Caco-2 (cell line): ENCODE results near the gene BARX1. TPM values are rescaled to one million over a fixed set of nuclear protein-coding genes. Genes with fewer than 3 reads are reported as not detected.

Experiments
- BruUV-seq: library from RNA; stranded (reverse); fragments of 400-500 nt; replicated peaks from 2 replicates; lab custom pipeline; 2021; lab: Mats Ljungman, UMichigan
- CTCF ChIA-PET: fragments of 300-600 bp; sonication (Branson Sonifier 250); formaldehyde crosslinking; loops from one replicate; lab custom pipeline; 2022; ENCODE audit warnings: antibody characterized with exemption; lab: Charles Lee
- POLR2A ChIA-PET: fragments of 300-600 bp; sonication (Branson Sonifier 250); formaldehyde crosslinking; loops from one replicate; lab custom pipeline; 2022; ENCODE audit warnings: antibody characterized with exemption; lab: Charles Lee
- DNase-seq, 2 experiments: peaks; one replicate each; pipeline versions ENCODE4 v3.0.0 to v3.0.0-alpha.2; 2020 to 2022
- H3K27me3 ChIP-seq: replicated peaks from 2 replicates; pipeline ENCODE4 v1.6.0; 2011; ENCODE audit warnings: low read length; ENCODE audit not compliant: control insufficient read depth, insufficient read depth
- H3K36me3 ChIP-seq: 2 replicates; pipeline ENCODE4 v1.5.1; 2011; ENCODE audit warnings: low read length; ENCODE audit not compliant: control insufficient read depth, insufficient read depth
- H3K4me1 ChIP-seq: fragments of 250-450 bp; sonication (Bioruptor Pico); 2 replicates; pipeline ENCODE4 v1.5.1; 2020; ENCODE audit warnings: mild to moderate bottlenecking
- H3K4me3 ChIP-seq: 2 replicates; pipeline ENCODE4 v1.5.1; 2011; ENCODE audit warnings: low read depth, mild to moderate bottlenecking, control low read depth, low read length
- H3K9me3 ChIP-seq: fragments of 250-450 bp; sonication (Bioruptor Pico); 2 replicates; pipeline ENCODE4 v1.5.1; 2020; ENCODE audit warnings: mild to moderate bottlenecking, moderate library complexity
- H3K27ac Mint-ChIP-seq: one replicate; pipeline ENCODE4 v1.8.0; 2022; ENCODE audit warnings: mixed read lengths; ENCODE audit not compliant: unreplicated experiment
- H3K27me3 Mint-ChIP-seq: one replicate; pipeline ENCODE4 v1.8.0; 2022; ENCODE audit warnings: mixed read lengths; ENCODE audit not compliant: insufficient read depth, unreplicated experiment
- H3K36me3 Mint-ChIP-seq: one replicate; pipeline ENCODE4 v1.8.0; 2022; ENCODE audit warnings: mild to moderate bottlenecking, mixed read lengths; ENCODE audit not compliant: insufficient read depth, unreplicated experiment
- H3K4me1 Mint-ChIP-seq: one replicate; pipeline ENCODE4 v1.8.0; 2022; ENCODE audit warnings: low read depth, mixed read lengths; ENCODE audit not compliant: unreplicated experiment
- H3K4me3 Mint-ChIP-seq: one replicate; pipeline ENCODE4 v1.8.0; 2022; ENCODE audit warnings: mild to moderate bottlenecking, moderate library complexity, mixed read lengths; ENCODE audit not compliant: unreplicated experiment
- H3K9me3 Mint-ChIP-seq: one replicate; pipeline ENCODE4 v1.8.0; 2022; ENCODE audit warnings: mixed read lengths; ENCODE audit not compliant: unreplicated experiment
- intact Hi-C: fragments of 100-400 bp; cut with micrococcal nuclease; formaldehyde crosslinking; loops from one replicate; pipeline ENCODE4 v1.10.0; 2022; ENCODE audit not compliant: unreplicated experiment
- total RNA-seq: library from RNA; stranded (reverse); gene quantifications from 2 replicates; pipeline ENCODE4 v1.2.3, GENCODE V29; 2022
- TF ChIP-seq, protein P1 (sequence below), 2 experiments: fragments of 200-600 bp in 1 of 2; IDR thresholded peaks; 1 replicate in 1 of 2; 2 replicates in 1 of 2; pipeline versions ENCODE4 v1.5.1 to v1.8.0; 2011 to 2022; ENCODE audit warnings: antibody characterized with exemption in 1 of 2, control low read depth in 1 of 2, inconsistent platforms in 1 of 2, low read depth in 1 of 2, low read length in 1 of 2, mild to moderate bottlenecking in 1 of 2, moderate library complexity in 1 of 2; ENCODE audit not compliant: insufficient read depth in 1 of 2, severe bottlenecking in 1 of 2, unreplicated experiment in 1 of 2

BARX1 gene
- total RNA-seq, 1 experiment from 2014 or later: not detected

DNA sequence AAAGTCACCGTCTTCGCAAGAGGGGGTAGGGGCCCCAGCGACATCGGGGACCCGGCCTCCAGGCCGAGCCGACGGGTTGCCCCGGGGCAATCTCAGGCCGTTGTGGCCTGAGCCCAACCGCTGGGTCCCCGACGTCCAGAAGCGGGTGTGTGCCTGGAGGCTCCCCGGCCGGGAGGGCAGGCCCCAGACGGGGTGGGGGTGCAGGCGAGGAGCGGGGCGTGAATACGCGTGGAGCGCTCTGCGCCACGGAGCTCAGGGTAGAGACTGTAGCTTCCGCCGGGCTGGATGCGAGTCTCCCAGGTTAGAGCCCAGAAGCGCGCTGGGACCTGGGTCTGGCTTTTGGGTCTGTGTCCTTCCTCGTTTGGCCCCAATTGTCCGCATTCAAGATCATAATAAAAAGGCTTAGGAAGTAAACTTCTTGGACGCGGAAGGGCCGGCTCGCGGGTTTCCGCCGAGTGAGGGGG is 3.5 kb downstream of the BARX1 start:
- H3K27me3 Mint-ChIP-seq: no peaks in the 10 kb centered on the region
- ChIA-PET CTCF (no interaction called here), POLR2A (no interaction called here)
- DNase-seq: no peak
- H3K4me3 Mint-ChIP-seq: no peak overlapping the region
- no peaks in the 10 kb centered on the region for H3K36me3 Mint-ChIP-seq
- Histone ChIP-seq H3K4me3 (no peak overlapping the region), H3K4me1 (no peaks in the 10 kb centered on the region), H3K27me3 (no peaks in the 10 kb centered on the region), H3K36me3 (no peaks in the 10 kb centered on the region), H3K9me3 (no peaks in the 10 kb centered on the region)
- H3K27ac Mint-ChIP-seq: no peak overlapping the region
- no peaks in the 10 kb centered on the region for H3K4me1 Mint-ChIP-seq
- BruUV-seq: no TSS peak
- intact Hi-C loops: no loop called here
- TF ChIP-seq, protein P1, sequence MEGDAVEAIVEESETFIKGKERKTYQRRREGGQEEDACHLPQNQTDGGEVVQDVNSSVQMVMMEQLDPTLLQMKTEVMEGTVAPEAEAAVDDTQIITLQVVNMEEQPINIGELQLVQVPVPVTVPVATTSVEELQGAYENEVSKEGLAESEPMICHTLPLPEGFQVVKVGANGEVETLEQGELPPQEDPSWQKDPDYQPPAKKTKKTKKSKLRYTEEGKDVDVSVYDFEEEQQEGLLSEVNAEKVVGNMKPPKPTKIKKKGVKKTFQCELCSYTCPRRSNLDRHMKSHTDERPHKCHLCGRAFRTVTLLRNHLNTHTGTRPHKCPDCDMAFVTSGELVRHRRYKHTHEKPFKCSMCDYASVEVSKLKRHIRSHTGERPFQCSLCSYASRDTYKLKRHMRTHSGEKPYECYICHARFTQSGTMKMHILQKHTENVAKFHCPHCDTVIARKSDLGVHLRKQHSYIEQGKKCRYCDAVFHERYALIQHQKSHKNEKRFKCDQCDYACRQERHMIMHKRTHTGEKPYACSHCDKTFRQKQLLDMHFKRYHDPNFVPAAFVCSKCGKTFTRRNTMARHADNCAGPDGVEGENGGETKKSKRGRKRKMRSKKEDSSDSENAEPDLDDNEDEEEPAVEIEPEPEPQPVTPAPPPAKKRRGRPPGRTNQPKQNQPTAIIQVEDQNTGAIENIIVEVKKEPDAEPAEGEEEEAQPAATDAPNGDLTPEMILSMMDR (IDR thresholded peaks at IDR 0.05; ENCODE audit: insufficient read depth in 1 of 2, low read depth in 1 of 2, low read length in 1 of 2, severe bottlenecking in 1 of 2, unreplicated experiment in 1 of 2): no peak
- H3K9me3 Mint-ChIP-seq: no peaks in the 10 kb centered on the region

DNA sequence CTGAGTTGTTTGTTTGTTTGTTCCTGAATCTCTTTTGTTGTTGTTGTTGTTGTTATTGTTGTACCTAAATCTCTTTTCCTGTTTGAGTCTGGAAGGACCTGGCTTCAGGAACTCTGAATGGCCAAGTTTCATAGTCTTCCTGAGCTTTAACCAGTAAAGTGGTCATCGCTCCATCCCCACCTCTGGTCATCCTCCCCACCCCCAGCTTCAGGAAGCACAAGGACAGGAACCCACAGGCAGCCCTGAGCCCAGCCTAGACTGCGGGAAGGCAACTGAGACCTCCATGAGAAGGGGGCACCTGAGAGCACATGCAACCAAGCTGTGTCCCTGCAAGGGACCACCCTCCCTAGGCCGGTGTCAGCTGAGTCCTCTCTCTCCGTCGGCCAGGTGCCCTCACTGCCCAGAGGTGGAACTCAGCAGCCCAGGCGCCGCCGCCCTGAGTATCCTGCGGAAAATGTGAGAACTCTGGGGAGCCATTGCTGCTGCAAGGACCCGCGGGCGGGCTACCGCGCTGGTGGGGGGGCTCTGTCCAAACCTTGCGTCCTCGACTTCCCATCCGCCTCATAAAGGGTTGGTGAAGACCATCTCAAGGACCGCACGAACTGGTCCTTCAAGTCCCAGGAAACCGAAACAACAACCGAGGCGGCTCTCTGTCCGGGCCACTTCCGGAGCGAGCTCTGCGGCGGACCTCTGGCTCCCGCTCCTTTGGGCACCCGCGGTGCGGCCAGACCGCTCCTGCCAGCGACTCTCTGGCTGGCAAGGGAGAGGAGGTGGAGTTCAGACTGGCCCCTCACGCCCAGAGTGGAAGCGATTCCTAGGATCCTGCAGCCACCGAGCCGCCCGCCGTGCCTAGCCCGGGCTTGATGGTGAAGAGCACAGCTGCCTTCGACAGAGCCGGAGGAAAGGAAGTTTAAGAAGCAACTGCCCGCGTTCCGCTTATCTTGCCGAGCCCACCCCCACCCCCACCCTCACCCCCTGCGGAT is 4.2 kb downstream of the BARX1 start:
- CTCF ChIA-PET: no interaction called here
- POLR2A ChIA-PET: no interaction called here
- Histone ChIP-seq H3K27me3 (no peaks in the 10 kb centered on the region), H3K9me3 (no peaks in the 10 kb centered on the region), H3K4me1 (no peaks in the 10 kb centered on the region), H3K4me3 (no peak overlapping the region; the same call in 1 of the 2 replicates), H3K36me3 (no peaks in the 10 kb centered on the region)
- Mint-ChIP-seq H3K4me1 (no peaks in the 10 kb centered on the region), H3K27me3 (peaks cover 4% of the 10 kb centered on the region), H3K9me3 (no peaks in the 10 kb centered on the region), H3K36me3 (no peaks in the 10 kb centered on the region), H3K4me3 (no peak overlapping the region), H3K27ac (no peak overlapping the region)
- intact Hi-C loops: no loop called here
- DNase-seq: no peak
- TF ChIP-seq, protein P1 (IDR thresholded peaks at IDR 0.05; ENCODE audit: insufficient read depth in 1 of 2, low read depth in 1 of 2, low read length in 1 of 2, severe bottlenecking in 1 of 2, unreplicated experiment in 1 of 2): no peak
- no TSS peak for BruUV-seq

DNA sequence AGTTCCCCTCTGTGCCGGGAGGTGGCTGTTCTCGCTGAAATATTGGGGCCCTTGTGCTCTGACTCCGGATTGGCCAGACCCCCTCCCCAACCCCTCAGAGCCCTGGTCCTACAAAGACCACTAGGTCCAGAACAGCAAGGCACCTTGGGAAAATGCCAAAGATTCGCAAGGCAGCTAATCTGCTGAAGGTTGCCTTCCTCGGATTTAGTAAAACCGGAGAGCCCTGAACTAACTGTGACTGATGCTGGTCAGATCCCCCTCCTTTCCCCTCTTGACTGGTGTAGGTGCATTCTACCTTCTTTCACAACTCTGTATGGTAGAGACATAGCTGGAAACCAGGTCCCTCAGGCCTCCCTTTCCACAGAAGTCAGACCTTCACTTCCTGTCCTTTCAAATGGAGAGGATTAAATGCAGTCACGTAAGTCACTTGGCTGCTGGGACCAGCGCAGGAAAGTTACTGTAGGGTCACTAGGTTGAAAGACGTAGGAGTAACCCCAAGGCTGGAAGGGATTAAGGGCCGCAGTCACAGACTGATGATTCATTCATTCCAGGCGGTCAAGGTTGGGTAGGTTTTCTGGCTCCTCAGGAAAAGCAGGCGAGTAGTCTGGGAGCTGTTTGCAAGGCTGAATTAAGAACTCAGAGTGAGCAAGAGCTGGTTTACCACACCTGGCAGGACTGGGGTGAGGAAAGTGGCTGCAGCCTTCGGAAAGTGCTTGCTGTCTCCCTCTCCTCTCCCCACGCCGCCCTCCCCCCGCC is 5.3 kb downstream of the BARX1 start:
- no peaks in the 10 kb centered on the region for H3K27me3 ChIP-seq
- Mint-ChIP-seq H3K27ac (no peak overlapping the region), H3K4me1 (no peaks in the 10 kb centered on the region), H3K4me3 (no peak overlapping the region), H3K36me3 (no peaks in the 10 kb centered on the region), H3K27me3 (peaks cover 12% of the 10 kb centered on the region), H3K9me3 (no peaks in the 10 kb centered on the region)
- H3K36me3 ChIP-seq: no peaks in the 10 kb centered on the region
- ChIA-PET POLR2A (no interaction called here), CTCF (interaction anchor here (0.6 kb wide), 1 partner anchor 800 kb away, joined by 5 read pairs; no protein-coding TSS in a partner anchor)
- no peaks in the 10 kb centered on the region for H3K4me1 ChIP-seq
- BruUV-seq: no TSS peak
- H3K4me3 ChIP-seq: no peak overlapping the region
- intact Hi-C loops: no loop called here
- TF ChIP-seq, protein P1 (IDR thresholded peaks at IDR 0.05; ENCODE audit: insufficient read depth in 1 of 2, low read depth in 1 of 2, low read length in 1 of 2, severe bottlenecking in 1 of 2, unreplicated experiment in 1 of 2): no peak
- no peak for DNase-seq
- no peaks in the 10 kb centered on the region for H3K9me3 ChIP-seq
